Activated T-helper 17 cell treated with anti-CD3 and anti-CD28 coated beads, Interleukin-2, amount 50 U/mL, for 72 hours (primary cell): ENCODE results near the gene ZNF106. TPM values are rescaled to one million over a fixed set of nuclear protein-coding genes. Genes with fewer than 3 reads are reported as not detected.
A peak's percentile ranks its signal among the peaks of the same experiment; 100 is the strongest.

ENCODE experiments used
- ATAC-seq: fragments of 150-1000 bp; cut with Tn5 transposase; replicated peaks from 2 replicates; pipeline ENCODE4 v1.10.0; 2021; ENCODE audit warnings: mild to moderate bottlenecking, moderate library complexity
- H3K27ac Mint-ChIP-seq: one replicate; pipeline ENCODE4 v1.8.0; 2022; ENCODE audit warnings: mixed read lengths
- H3K27me3 Mint-ChIP-seq: one replicate; pipeline ENCODE4 v1.8.0; 2022; ENCODE audit warnings: mixed read lengths
- H3K36me3 Mint-ChIP-seq: one replicate; pipeline ENCODE4 v1.8.0; 2022; ENCODE audit warnings: low read depth, mild to moderate bottlenecking, mixed read lengths
- H3K4me1 Mint-ChIP-seq: one replicate; pipeline ENCODE4 v1.8.0; 2022; ENCODE audit warnings: mixed read lengths
- H3K4me3 Mint-ChIP-seq: one replicate; pipeline ENCODE4 v1.8.0; 2022; ENCODE audit warnings: mild to moderate bottlenecking, mixed read lengths
- H3K9me3 Mint-ChIP-seq: one replicate; pipeline ENCODE4 v1.8.0; 2022; ENCODE audit warnings: mixed read lengths
- total RNA-seq, 2 donors: library from RNA; stranded (reverse); gene quantifications; one replicate each; pipeline ENCODE4 v1.2.3, GENCODE V29; 2022

ZNF106 gene
- total RNA-seq, 2 donors from 2014 or later: 55.1 to 58.1 TPM

DNA sequence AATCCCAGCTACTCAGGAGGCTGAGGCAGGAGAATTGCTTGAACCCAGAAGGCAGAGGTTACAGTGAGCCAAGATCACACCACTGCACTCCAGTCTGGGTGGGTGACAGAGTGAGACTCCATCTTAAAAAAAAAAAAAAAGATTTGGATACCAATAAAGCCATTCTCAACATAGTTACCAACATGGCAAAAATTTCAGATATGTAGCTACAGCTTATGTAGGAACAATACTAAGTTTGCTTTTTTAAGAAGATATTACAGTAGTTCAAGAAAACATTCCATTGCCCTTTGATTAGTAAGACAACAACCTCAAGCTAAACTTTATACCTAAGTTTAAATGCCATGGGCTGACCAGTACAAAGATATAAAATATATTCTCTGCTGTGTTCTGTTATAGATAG lies 34.4 kb downstream of the ZNF106 start:
- Mint-ChIP-seq H3K27me3 (no peaks in the 10 kb centered on the region), H3K36me3 (peaks cover 33% of the 10 kb centered on the region), H3K27ac (peak overlapping the region; percentile 39), H3K4me3 (no peak overlapping the region), H3K9me3 (no peaks in the 10 kb centered on the region), H3K4me1 (no peaks in the 10 kb centered on the region)
- no peak for ATAC-seq

DNA sequence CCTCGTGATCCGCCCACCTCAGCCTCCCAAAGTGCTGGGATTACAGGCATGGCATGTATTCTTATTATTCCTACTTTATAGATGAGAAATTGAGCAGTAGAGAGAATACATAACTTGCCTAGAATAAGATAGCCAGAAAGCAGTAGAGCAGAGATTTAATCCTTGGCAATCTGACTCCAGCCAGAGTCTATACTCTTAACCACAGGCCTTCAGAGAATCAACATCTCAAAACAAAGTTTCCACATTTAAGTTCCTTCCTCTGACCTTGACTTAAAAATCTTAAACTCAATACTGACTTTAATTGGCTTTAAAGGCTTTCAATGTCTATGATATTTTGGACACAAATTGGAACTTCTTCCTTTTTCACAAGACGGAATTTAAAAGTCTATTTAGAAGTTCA lies 37.1 kb downstream of the ZNF106 start:
- no peak overlapping the region for H3K27ac Mint-ChIP-seq
- no peak for ATAC-seq
- H3K9me3 Mint-ChIP-seq: no peaks in the 10 kb centered on the region

DNA sequence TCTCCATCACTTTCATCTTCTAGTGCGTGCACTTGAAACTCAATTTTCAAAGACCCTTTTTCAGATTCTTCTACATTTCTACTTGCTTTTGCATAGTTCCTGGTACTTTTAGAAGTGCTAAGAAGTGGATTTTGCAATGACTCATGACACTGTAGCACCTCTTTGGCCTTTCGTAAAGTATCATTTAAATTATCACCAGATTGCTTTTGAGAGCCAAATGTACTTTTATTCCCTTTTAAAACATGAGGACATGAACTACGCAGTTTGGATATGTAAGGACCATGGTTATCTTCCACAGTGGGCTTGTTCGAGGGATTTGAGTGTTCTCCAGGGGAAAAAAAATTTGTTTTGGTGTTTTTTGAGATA lies 40.5 kb downstream of the ZNF106 start:
- H3K36me3 Mint-ChIP-seq: peaks cover 76% of the 10 kb centered on the region
- peaks cover 5% of the 10 kb centered on the region for H3K4me1 Mint-ChIP-seq
- H3K4me3 Mint-ChIP-seq: no peak overlapping the region
- no peak overlapping the region for H3K27ac Mint-ChIP-seq
- H3K27me3 Mint-ChIP-seq: no peaks in the 10 kb centered on the region
- H3K9me3 Mint-ChIP-seq: no peaks in the 10 kb centered on the region
- ATAC-seq: no peak

More for the DNA sequence above, 37.1 kb downstream of the ZNF106 start:
- Mint-ChIP-seq H3K4me3 (no peak overlapping the region), H3K36me3 (peaks cover 54% of the 10 kb centered on the region), H3K27me3 (no peaks in the 10 kb centered on the region), H3K4me1 (peaks cover 5% of the 10 kb centered on the region)

GRCh38 chr15:42449770-42450424 lies 41.0 kb downstream of the ZNF106 start:
- no peak overlapping the region for H3K27ac Mint-ChIP-seq
- no peaks in the 10 kb centered on the region for H3K27me3 Mint-ChIP-seq
- H3K9me3 Mint-ChIP-seq: no peaks in the 10 kb centered on the region
- H3K4me1 Mint-ChIP-seq: peaks cover 5% of the 10 kb centered on the region
- H3K4me3 Mint-ChIP-seq: no peak overlapping the region
- ATAC-seq: no peak
- peaks cover 81% of the 10 kb centered on the region for H3K36me3 Mint-ChIP-seq

GRCh38 chr15:42448281-42448680 lies 42.7 kb downstream of the ZNF106 start:
- Mint-ChIP-seq H3K9me3 (no peaks in the 10 kb centered on the region), H3K4me3 (no peak overlapping the region), H3K36me3 (peaks cover 86% of the 10 kb centered on the region), H3K27me3 (no peaks in the 10 kb centered on the region), H3K4me1 (peaks cover 5% of the 10 kb centered on the region), H3K27ac (no peak overlapping the region)
- no peak for ATAC-seq

DNA sequence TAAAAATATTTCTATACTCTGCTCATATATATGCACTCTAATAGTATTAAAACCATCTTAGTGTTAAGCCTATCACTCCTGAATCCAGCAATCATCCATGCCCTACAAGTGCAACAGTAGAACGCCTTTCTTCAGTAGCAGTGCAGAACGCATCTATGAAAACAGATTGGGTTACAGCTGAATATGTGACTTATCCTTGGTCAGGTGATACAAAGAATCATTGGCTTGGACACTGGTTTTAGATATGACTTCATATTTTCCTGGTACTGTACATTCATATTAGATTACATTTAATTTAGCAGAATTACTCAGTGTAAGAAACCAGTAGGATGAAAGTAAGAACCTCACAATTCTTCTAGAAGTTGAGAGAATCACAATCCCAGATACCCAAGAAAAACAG lies 43.3 kb downstream of the ZNF106 start:
- Mint-ChIP-seq H3K27ac (no peak overlapping the region), H3K27me3 (no peaks in the 10 kb centered on the region), H3K4me1 (peaks cover 5% of the 10 kb centered on the region), H3K36me3 (peaks cover 86% of the 10 kb centered on the region), H3K9me3 (no peaks in the 10 kb centered on the region), H3K4me3 (no peak overlapping the region)
- ATAC-seq: no peak

DNA sequence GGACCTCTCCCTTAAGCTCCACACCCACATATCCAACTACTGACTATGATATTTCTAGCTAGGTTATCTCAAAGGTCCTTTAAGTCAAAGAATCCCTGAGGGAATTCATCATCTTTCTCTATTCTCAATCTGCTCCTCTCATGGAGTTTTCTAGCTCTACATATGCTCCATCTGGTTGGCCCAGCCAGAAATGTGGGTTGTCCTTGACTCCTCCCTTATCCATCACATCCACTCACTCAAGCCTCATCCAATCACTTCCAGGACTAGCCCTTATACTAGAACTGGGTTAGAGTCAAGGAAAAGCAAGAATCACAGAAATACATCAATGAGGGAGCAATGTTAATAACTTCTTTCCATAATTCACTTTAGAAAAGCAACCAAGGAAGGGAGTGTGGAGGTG lies 45.4 kb downstream of the ZNF106 start:
- Mint-ChIP-seq H3K9me3 (no peaks in the 10 kb centered on the region), H3K4me1 (peaks cover 2% of the 10 kb centered on the region), H3K36me3 (peaks cover 80% of the 10 kb centered on the region), H3K27ac (no peak overlapping the region), H3K27me3 (no peaks in the 10 kb centered on the region), H3K4me3 (no peak overlapping the region)
- ATAC-seq: no peak

GRCh38 chr15:42444415-42445063 lies 46.4 kb downstream of the ZNF106 start:
- no peaks in the 10 kb centered on the region for H3K9me3 Mint-ChIP-seq
- no peak for ATAC-seq
- H3K27ac Mint-ChIP-seq: no peak overlapping the region
- H3K4me1 Mint-ChIP-seq: no peaks in the 10 kb centered on the region
- H3K27me3 Mint-ChIP-seq: no peaks in the 10 kb centered on the region
- peaks cover 78% of the 10 kb centered on the region for H3K36me3 Mint-ChIP-seq
- H3K4me3 Mint-ChIP-seq: no peak overlapping the region

GRCh38 chr15:42427429-42428223 lies 63.3 kb downstream of the ZNF106 start:
- H3K27ac Mint-ChIP-seq: no peak overlapping the region
- no peak for ATAC-seq
- peaks cover 94% of the 10 kb centered on the region for H3K36me3 Mint-ChIP-seq
- no peaks in the 10 kb centered on the region for H3K27me3 Mint-ChIP-seq
- H3K4me3 Mint-ChIP-seq: no peak overlapping the region
- no peaks in the 10 kb centered on the region for H3K4me1 Mint-ChIP-seq
- no peaks in the 10 kb centered on the region for H3K9me3 Mint-ChIP-seq

DNA sequence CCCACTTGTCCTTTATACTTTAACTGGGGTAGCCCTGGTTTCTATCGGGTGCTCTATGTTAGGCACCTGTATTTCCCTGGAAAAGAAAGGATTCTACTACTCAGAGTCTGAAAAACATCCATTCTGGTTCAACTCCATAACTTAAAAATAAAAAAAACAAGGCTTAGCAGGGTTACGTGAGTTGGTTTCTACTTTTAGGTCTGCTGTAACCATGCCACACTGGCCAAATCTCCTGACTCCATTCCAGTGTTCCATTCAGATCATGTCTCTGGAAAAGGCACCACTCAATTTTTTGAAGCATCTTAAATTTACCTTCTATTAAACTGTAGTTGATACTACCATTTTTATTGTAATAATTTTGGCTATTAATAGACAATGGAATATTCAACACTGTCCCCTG lies 69.6 kb downstream of the ZNF106 start:
- Mint-ChIP-seq H3K27ac (no peak overlapping the region), H3K4me1 (no peaks in the 10 kb centered on the region), H3K4me3 (no peak overlapping the region), H3K27me3 (no peaks in the 10 kb centered on the region), H3K9me3 (no peaks in the 10 kb centered on the region), H3K36me3 (peaks cover 93% of the 10 kb centered on the region)
- no peak for ATAC-seq

GRCh38 chr15:42419369-42419768 lies 71.6 kb downstream of the ZNF106 start:
- Mint-ChIP-seq H3K27ac (no peak overlapping the region), H3K4me1 (no peaks in the 10 kb centered on the region), H3K27me3 (no peaks in the 10 kb centered on the region), H3K36me3 (peaks cover 88% of the 10 kb centered on the region), H3K4me3 (no peak overlapping the region), H3K9me3 (no peaks in the 10 kb centered on the region)
- no peak for ATAC-seq

DNA sequence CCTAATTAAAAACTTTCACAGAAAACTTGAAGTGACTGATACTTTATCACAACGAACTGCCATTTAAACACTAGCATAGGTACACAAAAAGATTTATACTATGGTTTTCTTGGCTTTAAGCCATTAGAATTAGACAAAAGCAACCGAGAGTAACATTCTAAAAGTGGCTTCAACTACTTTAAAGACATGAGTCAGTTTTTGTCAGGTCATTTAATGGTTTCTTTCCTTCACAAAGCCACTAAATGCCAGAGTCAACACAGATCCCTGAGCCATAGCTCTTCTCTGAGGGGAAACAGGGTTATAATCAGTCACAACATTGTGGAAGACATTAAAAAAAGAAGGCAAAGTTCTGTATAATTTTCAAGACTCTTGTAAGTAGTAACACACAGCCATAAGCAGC lies 77.0 kb downstream of the ZNF106 start:
- no peak for ATAC-seq
- Mint-ChIP-seq H3K27ac (no peak overlapping the region), H3K4me3 (no peak overlapping the region), H3K27me3 (no peaks in the 10 kb centered on the region), H3K36me3 (peaks cover 70% of the 10 kb centered on the region), H3K9me3 (no peaks in the 10 kb centered on the region), H3K4me1 (no peaks in the 10 kb centered on the region)

- Mint-ChIP-seq H3K9me3 (no peaks in the 10 kb centered on the region), H3K36me3 (peaks cover 55% of the 10 kb centered on the region), H3K4me3 (no peak overlapping the region), H3K27me3 (no peaks in the 10 kb centered on the region), H3K27ac (no peak overlapping the region), H3K4me1 (no peaks in the 10 kb centered on the region)
- ATAC-seq: no peak
These were observed 79.1 kb downstream of the ZNF106 start for GRCh38 chr15:42411884-42412283.

GRCh38 chr15:42409011-42409410 lies 81.9 kb downstream of the ZNF106 start:
- Mint-ChIP-seq H3K4me3 (no peak overlapping the region), H3K27ac (no peak overlapping the region), H3K36me3 (peaks cover 31% of the 10 kb centered on the region), H3K9me3 (no peaks in the 10 kb centered on the region), H3K27me3 (no peaks in the 10 kb centered on the region), H3K4me1 (no peaks in the 10 kb centered on the region)
- no peak for ATAC-seq

- H3K4me3 Mint-ChIP-seq: no peak overlapping the region
- H3K9me3 Mint-ChIP-seq: no peaks in the 10 kb centered on the region
- H3K4me1 Mint-ChIP-seq: peaks cover 2% of the 10 kb centered on the region
- H3K27ac Mint-ChIP-seq: peak overlapping the region; percentile 46
- ATAC-seq: no peak
- H3K36me3 Mint-ChIP-seq: peaks cover 23% of the 10 kb centered on the region
- no peaks in the 10 kb centered on the region for H3K27me3 Mint-ChIP-seq
These were observed 82.8 kb downstream of the ZNF106 start for GRCh38 chr15:42408178-42408577.
